Measurements from ENCODE around the gene KANK4. TPM values are rescaled to one million over a fixed set of nuclear protein-coding genes. Genes with fewer than 3 reads are reported as not detected.

The KANK4 gene
- total RNA-seq, 2 donors from 2014 or later: 0.46 to 0.70 TPM

DNA sequence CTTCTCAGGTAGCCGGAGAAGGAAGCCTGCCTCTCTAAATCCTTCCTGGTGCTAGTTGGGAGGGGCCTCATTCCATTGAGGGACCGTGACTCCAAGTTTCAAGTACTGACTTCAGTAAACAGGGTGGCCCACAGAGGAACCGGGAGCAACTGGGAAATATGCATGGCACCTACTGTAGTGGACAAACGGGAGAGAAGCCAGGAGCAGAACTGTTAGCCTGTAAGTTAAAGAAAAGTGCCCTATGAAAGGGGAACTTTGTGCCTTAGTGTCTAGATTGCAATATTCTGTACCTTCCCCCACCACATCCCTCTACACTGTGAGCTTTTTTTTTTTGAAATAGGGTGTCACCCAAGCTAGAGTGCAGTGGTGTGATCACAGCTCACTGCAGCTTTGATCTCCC lies 33.2 kb upstream of the KANK4 start:
- Histone ChIP-seq H3K9ac (ENCODE audit: extremely low read depth, low read length, poor library complexity, severe bottlenecking) (no peak overlapping the region), H3K9me3 (ENCODE audit: control insufficient read depth, low read length) (no peaks in the 10 kb centered on the region), H3K36me3 (ENCODE audit: control insufficient read depth, insufficient read depth, low read length) (no peaks in the 10 kb centered on the region), H3K27me3 (ENCODE audit: control insufficient read depth, insufficient read depth, low read length, poor library complexity, severe bottlenecking) (peaks cover 4% of the 10 kb centered on the region), H3K4me1 (ENCODE audit: control insufficient read depth, insufficient read depth, low read length) (peaks cover 4% of the 10 kb centered on the region), H3K27ac (ENCODE audit: low read depth, low read length) (no peak overlapping the region), H3K4me3 (ENCODE audit: low read length) (no peak overlapping the region)
- Mint-ChIP-seq H3K9me3 (no peaks in the 10 kb centered on the region), H3K4me3 (no peak overlapping the region), H3K27me3 (ENCODE audit: insufficient read depth) (no peaks in the 10 kb centered on the region), H3K36me3 (ENCODE audit: low read depth) (no peaks in the 10 kb centered on the region), H3K4me1 (peaks cover 7% of the 10 kb centered on the region), H3K27ac (no peak overlapping the region)
- 79 to 84% methylated on average over 3 to 4 of the region's 4 CpGs for WGBS, 2 experiments (ENCODE audit: insufficient coverage in 1 of 2, insufficient read length in 1 of 2)
- TF ChIP-seq, protein P1, sequence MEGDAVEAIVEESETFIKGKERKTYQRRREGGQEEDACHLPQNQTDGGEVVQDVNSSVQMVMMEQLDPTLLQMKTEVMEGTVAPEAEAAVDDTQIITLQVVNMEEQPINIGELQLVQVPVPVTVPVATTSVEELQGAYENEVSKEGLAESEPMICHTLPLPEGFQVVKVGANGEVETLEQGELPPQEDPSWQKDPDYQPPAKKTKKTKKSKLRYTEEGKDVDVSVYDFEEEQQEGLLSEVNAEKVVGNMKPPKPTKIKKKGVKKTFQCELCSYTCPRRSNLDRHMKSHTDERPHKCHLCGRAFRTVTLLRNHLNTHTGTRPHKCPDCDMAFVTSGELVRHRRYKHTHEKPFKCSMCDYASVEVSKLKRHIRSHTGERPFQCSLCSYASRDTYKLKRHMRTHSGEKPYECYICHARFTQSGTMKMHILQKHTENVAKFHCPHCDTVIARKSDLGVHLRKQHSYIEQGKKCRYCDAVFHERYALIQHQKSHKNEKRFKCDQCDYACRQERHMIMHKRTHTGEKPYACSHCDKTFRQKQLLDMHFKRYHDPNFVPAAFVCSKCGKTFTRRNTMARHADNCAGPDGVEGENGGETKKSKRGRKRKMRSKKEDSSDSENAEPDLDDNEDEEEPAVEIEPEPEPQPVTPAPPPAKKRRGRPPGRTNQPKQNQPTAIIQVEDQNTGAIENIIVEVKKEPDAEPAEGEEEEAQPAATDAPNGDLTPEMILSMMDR (conservative IDR thresholded peaks at IDR 0.05): no peak
- DNase-seq: no peak

DNA sequence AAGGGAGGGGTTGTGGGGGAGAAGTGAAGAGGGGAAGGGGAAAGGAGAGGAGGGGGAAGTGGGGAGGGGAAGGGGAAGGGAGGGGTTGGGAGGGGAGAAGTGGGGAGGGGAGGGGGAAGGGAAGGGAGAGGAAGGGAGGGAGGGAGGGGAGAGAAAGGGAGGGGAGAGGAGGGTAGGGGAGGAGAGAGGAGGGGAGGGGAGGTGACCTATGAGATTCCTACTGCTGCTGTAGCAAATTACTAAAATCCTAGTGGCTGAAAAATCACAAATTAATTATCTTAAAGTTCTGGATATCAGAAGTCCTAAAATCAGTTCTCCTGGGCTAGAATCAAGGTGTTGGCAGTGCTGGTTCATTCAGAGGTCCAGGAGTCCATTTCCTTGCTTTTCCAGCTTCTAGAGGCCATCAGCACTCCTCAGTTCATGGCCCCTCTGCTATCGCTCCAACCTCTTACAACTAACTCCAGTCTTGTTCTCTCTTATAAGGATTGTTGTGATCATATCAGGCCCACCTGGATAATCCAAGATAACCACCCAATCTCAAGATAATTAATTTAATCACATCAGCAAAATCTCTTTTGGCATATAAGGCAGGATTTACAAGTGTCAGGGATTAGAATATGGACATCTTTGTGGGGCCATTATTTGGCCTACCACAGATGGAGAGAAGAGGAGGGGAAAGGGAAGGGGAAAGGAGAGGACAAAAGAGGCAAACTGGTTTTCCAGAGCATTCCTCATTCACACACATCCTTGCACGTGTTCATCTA lies 30.4 kb upstream of the KANK4 start:
- Mint-ChIP-seq H3K36me3 (ENCODE audit: low read depth) (no peaks in the 10 kb centered on the region), H3K4me3 (no peak overlapping the region), H3K4me1 (peaks cover 7% of the 10 kb centered on the region), H3K27ac (no peak overlapping the region), H3K9me3 (no peaks in the 10 kb centered on the region), H3K27me3 (ENCODE audit: insufficient read depth) (no peaks in the 10 kb centered on the region)
- Histone ChIP-seq H3K9me3 (ENCODE audit: control insufficient read depth, low read length) (no peaks in the 10 kb centered on the region), H3K9ac (ENCODE audit: extremely low read depth, low read length, poor library complexity, severe bottlenecking) (no peak overlapping the region), H3K27me3 (ENCODE audit: control insufficient read depth, insufficient read depth, low read length, poor library complexity, severe bottlenecking) (peaks cover 4% of the 10 kb centered on the region), H3K4me3 (ENCODE audit: low read length) (no peak overlapping the region), H3K4me1 (ENCODE audit: control insufficient read depth, insufficient read depth, low read length) (peaks cover 4% of the 10 kb centered on the region), H3K27ac (ENCODE audit: low read depth, low read length) (no peak overlapping the region), H3K36me3 (ENCODE audit: control insufficient read depth, insufficient read depth, low read length) (no peaks in the 10 kb centered on the region)
- WGBS, 2 experiments (ENCODE audit: insufficient coverage in 1 of 2, insufficient read length in 1 of 2): 76% methylated on average over 2 of the region's 2 CpGs; no CpG with 5 or more reads in 1 of the 2 experiments
- TF ChIP-seq, protein P1 (conservative IDR thresholded peaks at IDR 0.05): no peak
- no peak for DNase-seq

DNA sequence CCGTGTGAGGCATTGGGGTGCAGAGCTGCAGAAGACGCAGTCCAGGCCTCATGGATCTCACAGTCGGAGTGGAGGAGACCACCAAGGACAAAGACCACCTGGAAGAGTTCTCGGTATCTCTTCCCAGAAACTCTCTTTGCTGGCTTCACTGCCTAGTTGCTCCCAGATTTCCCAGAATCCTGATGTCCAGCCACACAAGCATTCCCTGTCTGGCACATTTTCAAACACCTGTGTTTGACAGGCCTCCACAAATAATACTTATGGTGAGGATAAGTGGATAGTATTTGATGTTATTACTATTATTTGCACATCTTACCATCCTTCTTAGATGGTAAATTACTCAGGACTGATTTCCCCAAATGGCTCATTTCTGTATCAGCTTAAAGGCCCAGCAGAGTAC lies 27.7 kb upstream of the KANK4 start:
- DNase-seq: no peak
- no peaks in the 10 kb centered on the region for H3K36me3 Mint-ChIP-seq (ENCODE audit: low read depth)

More for the DNA sequence above, 27.7 kb upstream of the KANK4 start:
- H3K4me3 ChIP-seq (ENCODE audit: low read length): no peak overlapping the region
- no peak overlapping the region for H3K9ac ChIP-seq (ENCODE audit: extremely low read depth, low read length, poor library complexity, severe bottlenecking)
- H3K9me3 ChIP-seq (ENCODE audit: control insufficient read depth, low read length): no peaks in the 10 kb centered on the region
- H3K27ac ChIP-seq (ENCODE audit: low read depth, low read length): no peak overlapping the region
- TF ChIP-seq, protein P1 (conservative IDR thresholded peaks at IDR 0.05): no peak
- WGBS, 2 experiments (ENCODE audit: insufficient coverage in 1 of 2, insufficient read length in 1 of 2): 92 to 100% methylated on average over 4 of the region's 4 CpGs
- H3K27ac Mint-ChIP-seq: no peak overlapping the region
- no peaks in the 10 kb centered on the region for H3K9me3 Mint-ChIP-seq
- no peaks in the 10 kb centered on the region for H3K36me3 ChIP-seq (ENCODE audit: control insufficient read depth, insufficient read depth, low read length)
- H3K4me1 Mint-ChIP-seq: peaks cover 5% of the 10 kb centered on the region
- H3K4me1 ChIP-seq (ENCODE audit: control insufficient read depth, insufficient read depth, low read length): peaks cover 4% of the 10 kb centered on the region
- no peak overlapping the region for H3K4me3 Mint-ChIP-seq
- no peaks in the 10 kb centered on the region for H3K27me3 ChIP-seq (ENCODE audit: control insufficient read depth, insufficient read depth, low read length, poor library complexity, severe bottlenecking)
- H3K27me3 Mint-ChIP-seq (ENCODE audit: insufficient read depth): peaks cover 8% of the 10 kb centered on the region

Data from endodermal cell (in vitro differentiated cells).